Non-pigmented ciliary epithelial cell (primary cell): ENCODE data around the gene CA10.

ENCODE experiments used
- DNase-seq: peaks from one replicate; pipeline ENCODE4 v3.0.0-alpha.2; 2010; ENCODE audit warnings: low read depth

Gene CA10

GRCh38 chr17:51869387-51869786 lies 289.1 kb downstream of the CA10 start:
- DNase-seq = no peak

GRCh38 chr17:51860954-51861561 lies 297.5 kb downstream of the CA10 start:
- no peak for DNase-seq

- DNase-seq = no peak
Observed at GRCh38 chr17:51857052-51857597, 301.4 kb downstream of the CA10 start.

- no peak for DNase-seq
Observed at GRCh38 chr17:51855806-51856205, 302.7 kb downstream of the CA10 start.

- no peak for DNase-seq
Observed at GRCh38 chr17:51853857-51854256, 304.7 kb downstream of the CA10 start.

- DNase-seq = no peak
Observed at GRCh38 chr17:51852603-51853002, 305.9 kb downstream of the CA10 start.

GRCh38 chr17:51850201-51850600 lies 308.3 kb downstream of the CA10 start:
- DNase-seq = no peak

GRCh38 chr17:51848451-51848850 lies 310.1 kb downstream of the CA10 start:
- no peak for DNase-seq

- DNase-seq = no peak
Observed at GRCh38 chr17:51846566-51846965, 311.9 kb downstream of the CA10 start.

GRCh38 chr17:51845776-51846175 lies 312.7 kb downstream of the CA10 start:
- DNase-seq = no peak

GRCh38 chr17:51842763-51843162 lies 315.8 kb downstream of the CA10 start:
- DNase-seq = no peak

- no peak for DNase-seq
Observed at GRCh38 chr17:51841669-51842068, 316.8 kb downstream of the CA10 start.

GRCh38 chr17:51840688-51841087 lies 317.8 kb downstream of the CA10 start:
- no peak for DNase-seq

- DNase-seq = no peak
Observed at GRCh38 chr17:51833620-51834019, 324.9 kb downstream of the CA10 start.

GRCh38 chr17:51833045-51833444 lies 325.5 kb downstream of the CA10 start:
- DNase-seq = no peak

GRCh38 chr17:51830886-51831285 lies 327.6 kb downstream of the CA10 start:
- DNase-seq = no peak

GRCh38 chr17:51830451-51830850 lies 328.1 kb downstream of the CA10 start:
- no peak for DNase-seq

- DNase-seq = no peak
Observed at GRCh38 chr17:51828901-51829300, 329.6 kb downstream of the CA10 start.

GRCh38 chr17:51827140-51827539 lies 331.4 kb downstream of the CA10 start:
- DNase-seq = no peak

- no peak for DNase-seq
Observed at GRCh38 chr17:51820766-51821165, 337.7 kb downstream of the CA10 start.

GRCh38 chr17:51820252-51820651 lies 338.3 kb downstream of the CA10 start:
- DNase-seq = no peak

- no peak for DNase-seq
Observed at GRCh38 chr17:51819341-51820219, 338.9 kb downstream of the CA10 start.

- DNase-seq = no peak
Observed at GRCh38 chr17:51818777-51819176, 339.7 kb downstream of the CA10 start.
